ENCODE results near the gene SHOC2.
"Not testable (repeated sequence)": the region's sequence is repeated elsewhere in the genome, so short reads cannot be mapped to it uniquely, and the experiment has no call there.

The SHOC2 gene

DNA sequence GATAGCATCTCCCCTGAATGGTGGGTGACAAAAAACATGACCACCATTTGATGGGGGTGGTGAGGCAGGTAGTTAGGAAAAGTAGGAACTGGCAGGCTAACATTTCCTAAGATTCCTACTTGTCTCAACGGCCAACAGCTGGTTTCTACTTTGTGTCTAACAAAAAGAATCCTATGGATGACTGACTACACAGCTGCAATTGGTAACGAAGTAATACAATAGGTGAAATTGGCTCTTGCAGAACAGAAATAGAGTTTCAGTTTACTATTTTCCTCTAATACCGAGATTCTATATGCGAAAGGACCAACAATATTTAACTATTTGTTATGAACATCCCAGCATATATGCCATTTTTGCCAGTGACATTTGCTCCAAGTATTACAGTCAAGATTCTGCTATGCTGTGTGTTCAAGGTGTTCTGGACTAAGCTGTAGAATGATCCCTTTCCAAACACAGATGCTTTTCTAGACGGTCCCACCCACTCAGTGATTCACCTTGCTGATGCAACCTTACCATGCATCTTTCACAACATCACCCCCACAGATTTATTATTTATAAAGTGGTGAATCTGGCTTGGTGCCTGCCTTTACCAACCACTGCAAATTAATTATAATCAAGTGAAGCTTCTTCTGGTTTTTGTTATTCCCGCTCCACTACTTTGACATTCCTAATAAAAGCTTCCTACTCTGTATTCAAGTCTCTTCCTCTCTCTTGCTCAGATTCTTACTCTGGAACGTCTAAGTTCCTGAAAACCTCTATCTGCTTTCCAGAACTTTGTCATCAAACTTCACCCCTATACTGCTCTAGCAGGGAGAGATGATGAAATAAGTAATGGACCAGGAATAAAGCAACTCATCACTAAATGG, 17.2 kb upstream of the SHOC2 start:
- DNase-seq, result peak; percentile 81

DNA sequence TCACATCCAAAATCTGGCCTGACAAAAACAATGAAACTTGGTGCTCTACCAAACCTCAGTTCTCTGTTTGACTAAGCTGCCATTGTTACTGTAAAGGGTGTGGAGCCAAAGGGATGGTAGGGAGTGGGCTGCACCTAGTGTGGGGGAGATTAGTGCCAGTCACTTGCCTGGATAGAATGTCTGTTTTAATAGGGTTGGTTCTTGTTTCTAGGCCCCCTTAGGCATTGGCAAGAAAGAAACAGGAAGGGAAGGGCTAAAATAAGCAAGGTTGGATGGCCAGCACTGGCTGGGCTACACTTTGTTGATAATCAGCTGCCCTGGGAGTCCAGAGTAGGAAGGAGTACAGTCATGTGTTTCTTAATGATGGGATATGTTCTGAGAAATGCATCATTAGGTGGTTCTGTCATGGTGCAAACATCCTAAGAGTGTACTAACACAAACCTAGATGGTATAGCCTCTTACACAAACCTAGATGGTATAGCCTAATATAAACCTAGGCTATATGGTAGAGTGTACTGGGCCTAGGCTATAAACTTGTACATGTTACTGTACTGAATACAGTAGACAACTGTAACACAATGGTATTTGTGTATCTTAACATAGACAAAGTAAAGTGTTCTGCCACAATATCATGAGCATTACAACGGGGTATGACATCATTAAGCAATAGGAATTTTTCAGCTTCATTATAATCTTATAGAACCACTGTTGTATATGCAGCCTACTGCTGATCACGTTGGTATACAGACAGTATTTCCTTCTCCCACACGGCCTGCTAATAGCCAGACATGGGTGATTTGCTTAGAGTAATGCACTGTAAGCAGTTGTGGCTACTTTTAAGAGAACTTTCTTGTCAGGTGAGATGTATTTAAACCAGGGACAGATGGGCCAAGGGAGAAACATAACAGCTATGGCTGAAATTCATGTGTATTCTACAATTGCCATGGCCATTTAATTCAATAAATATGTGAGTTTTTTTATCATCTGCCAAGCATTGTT, 15.8 kb upstream of the SHOC2 start:
- no peak for DNase-seq

DNA sequence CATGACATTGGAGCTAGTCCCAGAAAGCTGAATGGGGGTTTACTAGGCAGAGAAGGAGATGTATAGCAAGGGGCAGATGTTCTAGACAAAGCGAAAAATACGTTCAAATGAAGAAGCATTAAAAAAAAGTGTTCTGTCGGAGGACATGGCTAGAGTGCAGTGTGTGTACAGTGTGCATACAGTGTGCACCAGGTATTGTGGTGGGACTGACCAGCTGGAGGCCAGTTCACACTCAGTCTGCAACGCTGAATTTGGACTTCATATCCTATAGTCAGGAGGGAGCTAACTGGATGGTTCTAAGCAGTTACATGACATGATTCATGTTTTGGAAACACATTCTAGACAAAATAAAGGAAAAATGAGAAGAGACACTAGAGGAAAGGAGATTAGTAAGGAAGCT, 9.3 kb upstream of the SHOC2 start:
- no peak for DNase-seq

DNA sequence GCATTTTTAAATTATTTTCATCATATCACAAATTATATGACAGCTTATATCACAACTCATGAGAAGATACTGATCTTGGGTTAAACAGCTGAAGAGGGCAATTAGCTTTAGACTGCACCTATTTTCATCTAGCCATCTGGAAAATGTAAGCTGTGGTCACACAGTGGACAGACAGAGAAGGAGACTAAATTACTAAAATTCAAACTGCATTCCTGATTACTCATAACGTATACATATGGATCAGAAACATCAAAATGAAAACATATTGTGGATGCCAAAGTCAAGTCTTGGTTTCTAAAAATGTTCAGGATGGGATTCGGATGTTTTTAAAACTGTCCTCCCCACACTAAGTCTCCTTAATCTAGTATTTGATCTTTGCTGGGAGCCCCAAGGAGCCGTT, 7.0 kb upstream of the SHOC2 start:
- peak; percentile 80 for DNase-seq

DNA sequence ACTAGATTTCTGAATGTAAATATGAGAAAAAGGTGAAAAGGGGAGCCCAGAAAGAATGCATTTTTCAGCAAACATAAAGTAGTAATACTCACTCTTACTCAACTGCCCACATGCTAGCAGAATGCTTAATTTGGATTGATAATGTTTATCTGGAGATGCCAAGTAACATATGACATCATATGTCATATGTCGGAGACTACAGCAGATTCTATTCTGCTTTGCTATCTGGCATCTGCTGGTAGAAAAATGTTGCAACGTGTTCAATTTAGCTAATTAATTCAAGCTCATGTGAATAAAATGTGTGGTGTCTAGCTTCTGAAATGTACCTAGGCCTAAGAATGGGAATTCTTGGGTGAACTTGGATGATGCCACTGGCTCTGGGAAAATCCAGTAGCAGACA, 5.0 kb upstream of the SHOC2 start:
- DNase-seq, result peak; percentile 24

DNA sequence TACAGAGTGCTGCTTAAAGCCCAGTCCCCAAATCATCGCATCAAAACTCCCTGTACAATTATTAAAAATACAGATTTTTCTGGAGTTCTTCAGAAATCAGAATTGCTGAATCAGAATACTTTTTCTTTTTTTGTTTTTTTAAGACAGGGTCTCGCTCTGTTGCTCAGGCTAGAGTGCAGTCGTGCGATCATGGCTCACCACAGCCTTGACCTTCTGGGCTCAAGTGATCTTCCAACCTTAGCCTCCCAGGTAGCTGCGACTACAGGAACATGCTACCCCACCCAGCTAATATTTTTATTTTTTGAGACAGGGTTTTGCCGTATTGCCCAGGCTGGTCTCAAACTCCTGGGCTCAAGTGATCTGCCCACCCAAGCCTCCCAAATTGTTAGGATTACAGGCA, 4.4 kb upstream of the SHOC2 start:
- no peak for DNase-seq

DNA sequence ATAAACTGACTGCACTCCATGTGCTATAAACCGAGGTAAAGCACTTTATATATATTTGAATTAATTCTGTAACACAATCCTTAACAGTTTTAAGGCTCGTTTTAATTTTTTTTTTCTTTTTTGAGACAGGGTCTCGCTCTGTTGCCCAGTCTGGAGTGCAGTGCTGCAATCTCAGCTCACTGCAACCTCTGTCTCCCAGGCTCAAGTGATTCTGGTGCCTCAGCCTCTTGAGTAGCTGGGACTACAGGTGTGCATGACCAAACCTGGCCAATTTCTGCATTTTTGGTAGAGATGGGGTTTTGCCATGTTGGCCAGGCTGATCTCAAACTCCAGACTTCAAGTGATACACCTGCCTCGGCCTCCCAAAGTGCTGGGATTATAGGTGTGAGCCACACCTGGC, 3.8 kb upstream of the SHOC2 start:
- DNase-seq, result not testable (repeated sequence)

DNA sequence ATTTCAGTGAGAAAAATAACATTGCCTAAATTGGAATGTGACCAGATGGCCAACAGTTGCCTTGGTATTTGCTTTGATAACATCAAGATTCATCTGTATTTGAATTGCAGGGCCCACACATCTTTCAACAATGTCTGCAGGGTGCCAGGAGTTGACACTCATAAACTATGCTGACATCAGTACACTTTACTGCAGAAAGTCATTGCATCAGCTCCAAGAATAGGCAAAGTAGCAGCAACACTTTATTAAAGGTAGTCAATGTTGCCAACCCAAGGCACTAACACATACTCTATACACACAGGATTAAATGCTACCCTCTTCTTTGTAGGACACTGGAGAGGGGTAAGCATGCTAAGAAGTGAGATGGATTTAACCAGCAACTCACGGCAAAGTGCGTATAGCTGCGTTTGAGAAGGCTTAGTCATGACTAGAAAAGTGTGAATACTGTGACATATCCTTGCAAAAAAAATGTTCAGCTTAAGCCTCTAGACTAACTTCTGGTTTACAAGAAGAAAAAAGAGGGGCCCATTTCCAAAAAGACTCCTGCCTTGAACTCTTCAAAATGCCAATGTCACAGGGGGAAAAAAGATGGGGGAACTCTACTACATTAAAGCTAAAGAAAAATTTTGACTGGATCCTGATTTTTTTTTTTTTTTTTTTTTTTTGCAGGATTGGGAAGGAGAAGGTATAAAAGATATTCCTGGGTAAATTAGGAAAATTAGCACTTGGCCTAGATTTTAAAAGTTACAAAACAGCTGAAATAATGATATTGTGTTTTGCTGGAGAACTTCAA, 2.7 kb upstream of the SHOC2 start:
- DNase-seq, result peak; percentile 92

DNA sequence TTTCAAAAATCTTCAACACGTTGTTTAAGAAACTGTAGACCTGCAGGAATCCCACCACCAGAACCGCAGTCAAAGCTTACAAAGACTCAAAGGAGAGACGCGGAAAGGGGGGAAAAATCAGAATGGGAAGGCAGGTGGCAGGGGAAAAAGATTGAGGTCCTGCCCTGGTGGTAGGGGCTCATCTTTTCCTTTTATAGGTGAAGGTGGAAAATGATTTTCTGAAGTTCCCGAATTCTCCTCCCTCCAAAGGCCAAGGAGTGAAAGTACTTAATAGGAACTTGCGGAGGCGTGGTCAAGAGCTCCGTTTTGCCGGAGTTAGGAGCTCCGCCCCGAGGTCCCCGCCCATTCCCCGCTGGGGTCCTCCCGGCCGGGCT, 1.1 kb upstream of the SHOC2 start:
- DNase-seq, result peak; percentile 94

DNA sequence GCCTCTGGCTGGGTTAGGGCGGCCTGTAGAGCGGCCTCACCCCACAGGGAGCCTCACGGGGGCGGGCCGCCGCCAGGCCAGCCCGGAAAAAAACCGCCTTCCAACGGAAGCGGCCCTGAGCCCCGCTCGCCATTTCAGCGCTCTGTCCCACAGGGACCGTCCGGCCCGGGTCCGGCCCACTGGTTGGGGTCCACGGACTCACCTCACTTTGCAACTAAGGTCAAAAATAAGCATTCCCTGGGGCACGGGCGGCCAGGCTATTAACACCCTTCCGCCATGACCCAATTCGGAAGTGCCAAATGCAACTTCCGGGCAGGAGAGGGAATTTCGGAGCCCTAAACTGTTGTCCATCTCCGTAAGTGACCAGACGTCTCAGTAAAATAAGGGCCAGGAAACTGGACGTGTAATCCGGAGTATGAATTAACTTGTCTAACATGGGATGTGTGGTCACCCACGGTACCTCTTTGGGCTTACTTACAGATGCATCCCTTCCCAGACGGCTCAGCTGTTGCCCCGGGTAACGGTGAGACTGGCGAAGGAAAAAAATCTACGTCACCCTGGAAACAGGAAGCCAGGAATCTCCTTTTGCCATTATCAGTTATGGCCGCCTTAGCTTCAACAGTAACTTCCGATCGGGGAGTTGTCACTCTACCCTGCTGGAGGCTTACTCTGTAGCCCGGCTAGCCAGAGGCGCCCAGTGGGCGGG, 608 bp upstream of the SHOC2 start, which contains the start of gene BBIP1:
Gene BBIP1 (minus strand): TSS at position 538 of the 706 bp plus-strand sequence. CDS start 1,023 bp downstream, outside the sequence.
- peak; percentile 100 for DNase-seq

DNA sequence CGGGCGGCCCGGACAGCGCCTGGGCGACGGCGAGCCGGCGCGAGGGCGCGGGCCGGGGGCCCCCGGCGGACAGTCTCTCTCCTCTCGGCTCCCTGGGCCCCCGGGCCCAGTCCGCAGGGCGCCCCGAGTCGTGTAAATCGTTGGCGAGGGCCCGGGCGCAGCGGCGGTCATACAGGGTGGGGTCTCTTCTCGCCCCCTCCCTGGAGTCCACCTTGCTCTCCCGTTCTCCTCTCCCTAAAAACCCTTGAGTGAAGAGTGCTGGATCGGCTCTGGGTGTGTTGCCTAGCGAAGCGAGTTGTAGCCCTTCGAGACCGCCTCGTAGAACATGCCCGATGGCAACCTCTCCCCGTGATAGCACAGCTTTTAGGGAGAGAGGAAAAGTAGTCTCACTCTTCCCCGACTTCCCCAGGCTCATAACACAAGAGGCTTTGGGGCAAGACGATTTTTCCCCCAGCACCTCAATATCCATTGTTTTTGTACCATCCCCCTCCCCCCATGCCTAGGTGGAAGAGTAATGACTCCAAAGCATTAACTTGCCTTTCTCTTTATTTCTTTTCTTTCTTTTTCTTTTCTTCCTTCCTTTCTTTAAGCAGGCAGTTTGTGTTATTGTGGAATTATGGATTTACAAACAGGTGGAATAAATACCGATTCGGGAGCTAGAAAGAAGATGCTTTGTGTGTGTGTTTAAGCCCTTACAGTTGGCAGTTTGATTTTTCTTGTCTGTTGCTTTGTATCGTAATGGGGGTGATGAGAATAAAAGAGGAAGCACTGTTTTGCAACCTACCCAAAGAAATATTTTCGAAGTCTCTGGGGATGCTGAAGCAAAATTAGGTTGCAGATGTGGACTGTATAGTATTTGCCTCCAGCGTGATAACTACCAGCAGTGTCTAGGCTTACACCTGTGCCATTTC, 822 bp downstream of the SHOC2 start:
- DNase-seq, result peak; percentile 63

DNA sequence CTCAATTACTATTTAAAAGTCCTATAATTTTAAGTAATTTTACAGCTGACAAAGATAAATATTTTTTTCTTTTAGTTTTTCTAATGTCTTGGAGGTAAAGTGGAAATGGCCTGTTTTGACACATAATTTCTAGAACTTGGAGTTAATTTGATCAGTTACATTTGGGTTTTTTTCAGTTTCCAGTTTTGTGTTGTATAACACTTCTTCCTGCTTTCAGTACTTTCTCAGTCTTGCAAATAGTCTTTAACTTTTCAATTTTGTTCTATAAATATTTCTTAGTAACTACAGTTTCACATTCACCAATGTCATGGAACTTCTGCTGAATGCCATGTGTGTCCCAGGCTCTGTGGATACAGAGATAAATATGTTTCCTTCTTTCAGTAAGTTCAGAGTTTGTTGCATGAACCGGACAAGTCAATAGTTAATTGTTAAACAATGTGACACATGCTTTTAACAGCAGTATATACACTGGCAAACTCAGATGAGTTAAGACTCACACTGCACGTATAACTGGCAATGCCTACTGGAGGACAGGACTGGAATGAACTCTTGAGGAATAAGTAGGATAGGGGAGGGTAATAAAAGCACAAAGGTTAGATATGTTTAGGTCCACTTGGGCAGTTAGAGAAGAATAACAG, 4.6 kb downstream of the SHOC2 start:
- DNase-seq, result no peak

DNA sequence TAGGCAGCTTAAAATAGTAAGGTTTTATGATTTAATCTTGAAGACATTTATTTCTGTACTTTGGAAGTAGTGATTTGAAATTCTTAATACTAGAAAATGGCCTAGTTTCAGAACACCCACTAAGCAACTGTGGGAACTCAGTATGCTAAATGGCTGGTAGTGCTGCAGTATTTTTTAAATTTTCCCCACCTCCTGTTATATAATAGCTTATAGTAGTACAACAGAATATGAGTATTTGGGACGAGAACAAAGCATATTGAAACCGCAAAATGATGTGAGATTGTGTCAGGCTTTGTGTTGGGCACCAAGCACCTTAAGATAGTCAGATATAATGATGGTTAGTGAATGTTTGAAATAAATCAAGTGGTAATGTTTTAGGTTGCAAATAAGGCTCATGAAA, 8.1 kb downstream of the SHOC2 start:
- DNase-seq, result no peak

DNA sequence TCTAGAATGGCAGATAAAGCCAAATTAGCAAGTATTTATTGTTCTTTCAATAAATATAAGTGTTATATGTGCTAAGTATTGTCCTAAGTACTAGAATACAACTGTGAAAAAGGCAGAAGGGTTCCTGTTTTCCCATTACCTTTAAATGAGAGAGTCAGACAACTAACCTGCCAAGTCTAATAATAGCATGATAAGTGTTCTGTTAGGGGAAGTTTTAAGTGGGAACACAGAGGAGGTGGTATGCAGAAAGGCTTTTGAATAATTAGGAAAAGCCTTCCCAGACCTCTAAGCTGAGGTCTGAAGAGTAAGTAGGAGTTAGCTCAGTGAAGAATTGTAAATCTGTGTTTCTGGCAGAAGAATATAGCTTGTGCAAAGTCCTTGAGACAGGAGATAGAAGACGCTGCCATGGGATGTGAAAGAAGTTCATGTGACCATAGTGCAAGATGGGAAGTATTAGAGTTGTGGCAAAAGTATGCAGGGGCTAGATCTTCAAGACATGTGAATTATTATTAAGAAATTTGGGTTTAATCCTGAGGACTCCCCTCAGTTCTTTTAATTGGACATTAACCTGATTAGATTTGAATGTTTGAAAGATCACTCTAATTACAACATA, 12.5 kb downstream of the SHOC2 start:
- no peak for DNase-seq

DNA sequence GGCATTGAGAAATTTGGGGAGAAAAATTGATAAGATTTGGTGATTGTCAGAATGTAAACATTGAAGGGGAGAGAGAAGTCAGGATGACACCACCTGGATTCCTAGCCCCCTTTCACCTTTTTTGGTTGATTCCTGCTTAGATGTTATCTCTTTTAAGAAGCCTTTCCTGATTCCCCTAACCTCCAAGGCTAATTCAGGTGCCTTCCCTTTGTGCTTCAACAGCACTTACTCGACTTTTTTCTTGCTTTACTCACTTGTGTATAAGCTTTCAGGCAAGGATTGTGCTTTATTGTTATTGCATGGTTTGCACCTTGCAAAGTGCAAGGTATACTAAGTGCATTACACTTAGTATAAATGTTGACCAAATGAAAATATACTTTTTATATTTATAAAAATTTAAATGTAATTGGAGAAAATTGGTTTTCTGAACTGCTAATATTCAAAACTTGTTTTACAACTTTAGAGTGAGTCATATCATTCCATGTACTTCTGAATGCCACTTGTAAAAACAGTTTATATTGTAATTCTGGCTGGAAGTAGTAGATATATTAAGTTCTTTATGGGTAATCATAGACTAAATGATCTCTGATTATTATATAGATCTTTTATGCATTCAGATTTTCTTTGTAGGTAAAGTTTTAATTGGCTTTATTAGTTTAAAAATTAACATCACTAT, 13.2 kb downstream of the SHOC2 start:
- no peak for DNase-seq

DNA sequence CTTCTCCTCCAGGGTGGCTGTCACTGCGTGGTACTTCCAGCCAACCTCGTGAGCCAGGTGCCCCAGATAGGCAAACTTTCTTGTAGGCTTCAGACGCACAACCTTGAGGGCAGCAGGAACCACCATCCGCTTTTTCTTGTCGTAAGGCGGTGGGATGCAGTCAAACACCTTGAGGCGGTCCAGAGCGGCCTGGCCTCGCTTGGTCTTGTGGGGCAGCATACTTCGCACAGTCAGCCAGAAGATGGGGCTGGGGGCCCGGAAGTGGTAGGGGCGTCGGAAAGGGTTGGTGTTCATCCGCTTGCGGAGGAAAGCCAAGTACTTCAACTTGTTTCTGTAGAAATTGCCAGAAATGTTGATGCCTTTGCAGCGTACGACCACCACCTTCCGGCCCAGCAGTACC, 17.4 kb downstream of the SHOC2 start:
- DNase-seq, result no peak

DNA sequence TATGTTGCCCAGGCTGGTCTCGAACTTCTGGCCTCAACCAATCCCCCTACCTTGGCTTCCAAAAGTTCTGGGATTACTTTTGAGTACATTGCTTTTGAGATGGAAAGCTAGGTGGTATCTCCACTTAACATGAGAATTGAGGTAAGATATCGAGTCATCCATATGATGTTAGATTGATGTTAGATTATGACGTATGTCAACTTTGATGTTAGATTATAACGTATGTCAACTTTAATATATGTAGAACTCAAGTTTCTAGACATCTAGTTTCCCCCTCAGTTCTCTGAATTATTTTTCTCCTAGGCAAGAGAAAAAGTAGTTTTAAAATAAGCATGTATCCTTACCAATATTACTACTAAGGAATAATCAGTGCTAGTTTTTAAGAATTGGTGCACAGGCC, 20.0 kb downstream of the SHOC2 start:
- DNase-seq, result no peak

DNA sequence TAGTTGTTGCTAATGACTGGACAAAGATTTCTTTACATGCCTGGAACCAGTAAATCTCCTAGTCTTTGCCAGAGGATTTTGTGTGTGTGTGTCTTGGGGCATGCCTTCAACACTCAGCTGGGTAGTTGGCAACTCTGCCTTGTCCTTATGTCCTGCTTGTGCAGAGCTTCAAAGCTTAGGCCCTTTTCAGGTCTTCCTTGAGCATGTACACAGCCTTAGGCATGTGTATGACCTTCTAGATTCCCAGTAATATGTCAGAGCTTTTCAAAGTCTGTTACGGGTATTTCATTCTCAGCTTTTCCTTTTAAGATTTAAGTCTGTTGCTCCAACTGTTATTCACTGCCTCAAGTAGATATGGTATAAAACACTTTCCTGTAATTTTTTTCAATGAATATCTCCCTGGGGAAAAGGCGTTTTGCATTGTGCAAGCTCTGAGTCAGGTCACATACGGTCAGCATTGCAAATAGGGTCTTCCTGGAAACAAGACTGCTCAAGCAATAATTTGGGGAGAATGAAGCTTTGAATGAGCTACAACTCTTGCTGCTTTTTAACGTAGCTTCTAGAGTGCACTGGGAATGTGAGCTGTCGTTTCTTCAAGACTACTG, 25.5 kb downstream of the SHOC2 start:
- peak; percentile 82 for DNase-seq

DNA sequence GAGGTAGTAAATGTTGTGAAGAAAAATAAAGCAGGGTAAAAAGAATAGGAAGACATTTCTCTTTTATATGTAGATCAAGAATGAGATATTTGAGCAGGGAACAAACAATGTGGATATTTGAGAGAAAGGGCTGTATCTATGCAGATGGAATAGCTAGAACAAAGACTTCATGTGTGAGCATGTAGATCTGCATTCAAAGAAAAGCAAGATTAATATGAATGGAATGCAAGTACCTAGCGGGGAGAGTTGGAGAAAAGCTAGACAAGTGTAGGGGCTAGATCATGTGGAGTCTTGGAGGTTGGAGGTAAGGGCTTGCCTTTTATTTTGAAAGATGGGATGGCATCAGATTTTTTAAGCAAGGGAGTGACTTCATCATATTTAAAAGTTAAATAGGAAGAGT, 27.1 kb downstream of the SHOC2 start:
- DNase-seq, result no peak

All from fibroblast of skin of right quadriceps (primary cell).